Prostate gland (tissue), 2 donors: ENCODE measurements around the gene SLC25A38. TPM values are rescaled to one million over a fixed set of nuclear protein-coding genes. Genes with fewer than 3 reads are reported as not detected.

ENCODE experiments used
- DNase-seq: peaks from one replicate; pipeline ENCODE4 v3.0.0-alpha.2; 2019; ENCODE audit warnings: low spot score
- H3K27ac ChIP-seq, 2 donors: fragments of 200-600 bp; sonication (generic); 2 replicates each; pipeline ENCODE4 v1.5.1; 2017 to 2019
- H3K27me3 ChIP-seq: fragments of 200-600 bp; sonication (generic); replicated peaks from 2 replicates; pipeline ENCODE4 v1.5.1; 2019; ENCODE audit not compliant: insufficient read depth
- H3K36me3 ChIP-seq, 2 donors: fragments of 200-600 bp; sonication (generic); 1 replicate in 1 of 2; 2 replicates in 1 of 2; pipeline versions ENCODE4 v1.5.1 to v1.8.1; 2017 to 2019
- H3K4me1 ChIP-seq: fragments of 200-600 bp; sonication (generic); replicated peaks from 2 replicates; pipeline ENCODE4 v1.5.1; 2019
- H3K4me3 ChIP-seq, 2 donors: fragments of 200-600 bp; sonication (generic); 2 replicates each; pipeline ENCODE4 v1.5.1; 2017 to 2019
- H3K9me3 ChIP-seq: fragments of 200-600 bp; sonication (generic); 2 replicates; pipeline ENCODE4 v1.5.1; 2017
- CTCF ChIP-seq, 4 experiments: fragments of 200-600 bp in 2 of 4; fragments of 450-650 bp in 2 of 4; sonication (generic) in 2 of 4; IDR thresholded peaks; 1 replicate in 3 of 4; 2 replicates in 1 of 4; pipeline ENCODE4 v1.5.1; 2016 to 2019; ENCODE audit warnings: antibody characterized with exemption in 4 of 4, mild to moderate bottlenecking in 2 of 4, moderate library complexity in 2 of 4
- POLR2A ChIP-seq: fragments of 450-650 bp; IDR thresholded peaks from one replicate; pipeline ENCODE4 v1.6.1; 2016; ENCODE audit warnings: antibody characterized with exemption, mild to moderate bottlenecking
- POLR2AphosphoS5 ChIP-seq: sonication (generic); formaldehyde crosslinking; IDR thresholded peaks from one replicate; pipeline ENCODE4 v1.6.1; 2017; ENCODE audit warnings: antibody characterized with exemption
- WGBS: methylation state at CpG from one replicate; pipeline ENCODE4 v1.1.5; 2018; 5-methylcytosine and 5-hydroxymethylcytosine counted together
- intact Hi-C: fragments of 100-400 bp; cut with DNase I; formaldehyde crosslinking; loops from one replicate; pipeline ENCODE4 v1.14.2; 2022
- total RNA-seq, 2 donors: library from RNA; depleted of rRNA; stranded (reverse); fragments of >200 nt; gene quantifications; one replicate each; pipeline ENCODE4 v1.1.0, GENCODE V29; 2016

SLC25A38 gene
- total RNA-seq, 2 donors from 2014 or later: 36.7 to 72.4 TPM

DNA sequence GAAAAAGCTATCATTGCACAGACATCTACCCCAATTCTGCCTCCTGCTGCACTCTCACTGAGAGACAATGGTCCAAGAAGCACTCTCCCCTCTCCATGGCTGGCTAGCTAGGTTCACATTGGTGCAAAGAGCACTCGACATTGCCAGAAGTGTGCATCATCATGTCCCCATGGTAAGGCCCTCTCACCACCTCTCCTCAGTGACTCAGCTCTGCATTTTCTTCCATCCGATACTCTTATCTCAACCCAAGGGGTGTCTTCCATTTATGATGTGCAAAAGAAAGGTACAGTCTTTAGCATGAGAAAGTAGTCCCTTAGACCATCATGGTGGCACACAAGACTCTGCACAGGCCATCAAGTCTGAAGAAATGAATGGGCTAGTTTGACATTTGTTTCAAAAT, 37.4 kb downstream of the SLC25A38 start:
- TF ChIP-seq POLR2AphosphoS5 (no peak), POLR2A (no peak), CTCF (IDR thresholded peaks at IDR 0.05) (no peak)
- WGBS: 83% methylated on average over 2 of the region's 2 CpGs
- no peaks in the 10 kb centered on the region for H3K27me3 ChIP-seq
- no peaks in the 10 kb centered on the region for H3K4me1 ChIP-seq
- no peak for DNase-seq
- H3K4me3 ChIP-seq: no peak overlapping the region
- no peaks in the 10 kb centered on the region for H3K9me3 ChIP-seq
- H3K27ac ChIP-seq: no peak overlapping the region
- intact Hi-C loops: no loop called here
- no peaks in the 10 kb centered on the region for H3K36me3 ChIP-seq

DNA sequence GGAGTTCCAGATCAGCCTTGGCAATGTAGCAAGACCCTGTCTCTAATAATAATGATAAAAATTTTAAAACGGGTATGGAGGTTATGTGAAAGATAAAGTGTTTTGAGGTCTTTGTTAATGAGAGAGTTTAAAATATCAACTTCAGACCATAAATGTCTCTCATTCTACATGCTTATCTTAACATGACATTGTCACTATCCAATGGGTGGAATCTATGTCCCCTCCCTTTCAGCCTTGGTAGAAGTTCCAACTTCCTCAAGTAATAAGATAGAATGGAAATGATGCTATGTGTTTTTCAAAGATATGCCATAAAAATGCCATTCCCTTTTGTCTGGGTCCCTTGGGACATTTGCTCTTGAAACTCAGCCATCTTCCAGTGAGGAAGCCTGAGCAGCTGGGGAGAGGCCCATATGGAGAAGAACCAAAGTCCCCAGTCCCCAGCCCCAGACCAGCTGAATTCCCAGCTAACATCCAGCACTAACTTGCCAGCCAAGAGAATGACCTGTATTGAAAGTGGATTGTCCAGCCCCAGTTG, 40.3 kb downstream of the SLC25A38 start:
- Histone ChIP-seq H3K4me1 (no peaks in the 10 kb centered on the region), H3K36me3 (no peaks in the 10 kb centered on the region), H3K27ac (no peak overlapping the region), H3K27me3 (no peaks in the 10 kb centered on the region), H3K9me3 (no peaks in the 10 kb centered on the region), H3K4me3 (no peak overlapping the region)
- intact Hi-C loops: no loop called here
- TF ChIP-seq POLR2AphosphoS5: no peak
- TF ChIP-seq POLR2A: no peak
- TF ChIP-seq CTCF (IDR thresholded peaks at IDR 0.05): no peak
- 53% methylated on average over 1 of the region's 1 CpG for WGBS
- DNase-seq: no peak

- no peaks in the 10 kb centered on the region for H3K4me1 ChIP-seq
- intact Hi-C loops: no loop called here
- no peaks in the 10 kb centered on the region for H3K36me3 ChIP-seq
- no peak overlapping the region for H3K27ac ChIP-seq
- 55% methylated on average over 1 of the region's 1 CpG for WGBS
- TF ChIP-seq CTCF (IDR thresholded peaks at IDR 0.05) (no peak), POLR2AphosphoS5 (no peak), POLR2A (no peak)
- no peaks in the 10 kb centered on the region for H3K9me3 ChIP-seq
- DNase-seq: no peak
- no peaks in the 10 kb centered on the region for H3K27me3 ChIP-seq
- no peak overlapping the region for H3K4me3 ChIP-seq
These were observed 43.1 kb downstream of the SLC25A38 start for GRCh38 chr3:39426312-39426711.

- H3K36me3 ChIP-seq: no peaks in the 10 kb centered on the region
- WGBS: 95% methylated on average over 1 of the region's 1 CpG
- H3K27ac ChIP-seq: no peak overlapping the region
These were observed 44.3 kb downstream of the SLC25A38 start for GRCh38 chr3:39427506-39427905.

More at GRCh38 chr3:39427506-39427905, 44.3 kb downstream of the SLC25A38 start:
- Histone ChIP-seq H3K4me1 (no peaks in the 10 kb centered on the region), H3K9me3 (no peaks in the 10 kb centered on the region), H3K4me3 (no peak overlapping the region), H3K27me3 (no peaks in the 10 kb centered on the region)
- TF ChIP-seq POLR2A: no peak
- no peak for TF ChIP-seq POLR2AphosphoS5
- TF ChIP-seq CTCF (IDR thresholded peaks at IDR 0.05): no peak
- intact Hi-C loops: no loop called here
- DNase-seq: no peak
